Measurements from ENCODE around the gene PSEN1. TPM values are rescaled to one million over a fixed set of nuclear protein-coding genes. Genes with fewer than 3 reads are reported as not detected.

Gene PSEN1
- total RNA-seq, 1 experiment from 2014 or later: 26.9 TPM

DNA sequence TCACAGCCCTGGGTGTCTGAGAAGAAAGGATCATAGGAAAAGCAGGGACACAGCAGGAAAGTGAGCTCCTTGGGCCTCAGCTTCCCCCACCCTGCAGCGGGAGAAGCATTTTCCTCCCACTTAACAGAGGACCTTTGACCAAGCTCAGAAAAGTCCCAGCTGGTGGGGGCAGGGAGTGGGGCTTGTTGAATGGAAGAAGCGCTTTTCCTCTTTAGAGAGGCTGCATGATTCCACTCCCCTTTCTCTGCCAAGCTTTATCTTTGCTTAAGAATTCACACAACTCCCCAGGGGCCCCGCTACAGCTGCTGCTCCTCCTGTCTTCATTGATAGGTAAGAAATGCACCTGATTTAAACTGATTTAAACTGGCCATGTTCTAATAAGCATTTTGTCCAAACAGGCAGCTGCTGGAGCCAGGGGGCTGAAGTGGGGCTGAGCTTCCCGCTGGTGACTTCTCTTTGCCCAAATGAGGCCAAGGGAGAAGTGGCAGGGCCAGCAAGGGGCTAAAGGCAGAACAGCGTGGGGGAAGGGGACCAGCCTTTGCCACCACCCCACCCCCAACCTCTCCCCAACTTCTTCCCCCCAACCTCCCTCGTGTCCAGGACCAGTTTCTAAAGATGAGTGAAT is 99.3 kb downstream of the PSEN1 start:
- ATAC-seq (no peak), DNase-seq (ENCODE audit: low read depth, low spot score) (no peak)
- Histone ChIP-seq H4K20me1 (ENCODE audit: insufficient read depth) (no peaks in the 10 kb centered on the region), H3K4me1 (ENCODE audit: control insufficient read depth in 1 of 2, insufficient read depth in 2 of 2, low read length in 2 of 2) (peaks cover 9 to 18% of the 10 kb centered on the region in 2 experiments), H3K9me2 (ENCODE audit: insufficient read depth) (no peaks in the 10 kb centered on the region), H3K4me3 (replicated peaks in 1 of 2; ENCODE audit: low read depth in 1 of 2, low read length in 2 of 2) (no peak overlapping the region), H3K9ac (ENCODE audit: low read length) (no peak overlapping the region), H2AFZ (ENCODE audit: low read depth, low read length, poor library complexity, severe bottlenecking) (no peak overlapping the region), H3K27ac (ENCODE audit: low read depth, low read length) (no peak overlapping the region), H3K36me3 (ENCODE audit: control insufficient read depth in 1 of 2, insufficient read depth in 2 of 2, low read length in 2 of 2) (no peaks in the 10 kb centered on the region), H3K27me3 (ENCODE audit: insufficient read depth, low read length) (0 out of 2 replicates have a peak, but pooled peaks cover 14% of the 10 kb centered on the region), H3K9me3 (ENCODE audit: control insufficient read depth in 1 of 2, insufficient read depth in 1 of 2, low read depth in 1 of 2, low read length in 2 of 2) (no peaks in the 10 kb centered on the region), H3K79me2 (ENCODE audit: insufficient read depth, low read length) (no peaks in the 10 kb centered on the region), H3K4me2 (ENCODE audit: low read length) (no peak overlapping the region)
- ChIA-PET CTCF (no interaction called here), RAD21 (ENCODE audit: low non-redundant PET in 1 of 2, low total read pairs in 2 of 2, uncharacterized antibody in 2 of 2, unreplicated experiment in 2 of 2) (no interaction called here), POLR2A (no interaction called here)
- intact Hi-C loops (cut with micrococcal nuclease): no loop called here
- TF ChIP-seq RAD21 (IDR thresholded peaks at IDR 0.05; ENCODE audit: low read depth) (no peak), ZNF274 (IDR thresholded peaks at IDR 0.05; ENCODE audit: low read depth, low read length) (no peak), EGR1 (IDR thresholded peaks at IDR 0.05; ENCODE audit: low read depth) (no peak)
- TF ChIP-seq, protein P1, sequence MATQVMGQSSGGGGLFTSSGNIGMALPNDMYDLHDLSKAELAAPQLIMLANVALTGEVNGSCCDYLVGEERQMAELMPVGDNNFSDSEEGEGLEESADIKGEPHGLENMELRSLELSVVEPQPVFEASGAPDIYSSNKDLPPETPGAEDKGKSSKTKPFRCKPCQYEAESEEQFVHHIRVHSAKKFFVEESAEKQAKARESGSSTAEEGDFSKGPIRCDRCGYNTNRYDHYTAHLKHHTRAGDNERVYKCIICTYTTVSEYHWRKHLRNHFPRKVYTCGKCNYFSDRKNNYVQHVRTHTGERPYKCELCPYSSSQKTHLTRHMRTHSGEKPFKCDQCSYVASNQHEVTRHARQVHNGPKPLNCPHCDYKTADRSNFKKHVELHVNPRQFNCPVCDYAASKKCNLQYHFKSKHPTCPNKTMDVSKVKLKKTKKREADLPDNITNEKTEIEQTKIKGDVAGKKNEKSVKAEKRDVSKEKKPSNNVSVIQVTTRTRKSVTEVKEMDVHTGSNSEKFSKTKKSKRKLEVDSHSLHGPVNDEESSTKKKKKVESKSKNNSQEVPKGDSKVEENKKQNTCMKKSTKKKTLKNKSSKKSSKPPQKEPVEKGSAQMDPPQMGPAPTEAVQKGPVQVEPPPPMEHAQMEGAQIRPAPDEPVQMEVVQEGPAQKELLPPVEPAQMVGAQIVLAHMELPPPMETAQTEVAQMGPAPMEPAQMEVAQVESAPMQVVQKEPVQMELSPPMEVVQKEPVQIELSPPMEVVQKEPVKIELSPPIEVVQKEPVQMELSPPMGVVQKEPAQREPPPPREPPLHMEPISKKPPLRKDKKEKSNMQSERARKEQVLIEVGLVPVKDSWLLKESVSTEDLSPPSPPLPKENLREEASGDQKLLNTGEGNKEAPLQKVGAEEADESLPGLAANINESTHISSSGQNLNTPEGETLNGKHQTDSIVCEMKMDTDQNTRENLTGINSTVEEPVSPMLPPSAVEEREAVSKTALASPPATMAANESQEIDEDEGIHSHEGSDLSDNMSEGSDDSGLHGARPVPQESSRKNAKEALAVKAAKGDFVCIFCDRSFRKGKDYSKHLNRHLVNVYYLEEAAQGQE (IDR thresholded peaks at IDR 0.05; ENCODE audit: low read depth): no peak
- no TSS peak for BruUV-seq (replicated peaks)

DNA sequence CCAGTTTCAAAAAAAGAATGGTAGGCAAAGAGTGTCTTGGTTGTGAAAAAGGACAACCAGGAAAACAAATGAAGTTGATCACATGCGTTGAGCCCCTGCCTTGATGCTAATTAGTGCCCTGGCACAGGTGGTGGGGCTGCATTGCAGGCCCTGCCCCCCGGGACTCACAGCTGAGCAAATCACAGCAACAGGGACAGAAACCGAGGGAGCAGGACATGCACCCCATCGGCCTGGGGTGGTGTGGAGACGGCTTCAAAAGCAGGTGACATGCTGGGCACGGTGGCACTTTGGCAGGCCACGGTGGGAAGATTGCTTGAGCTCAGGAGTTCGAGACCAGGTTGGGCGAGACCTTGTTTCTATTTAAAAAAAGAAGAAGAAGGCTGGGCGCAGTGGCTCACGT is 99.8 kb downstream of the PSEN1 start:
- ChIA-PET RAD21 (ENCODE audit: low non-redundant PET in 1 of 2, low total read pairs in 2 of 2, uncharacterized antibody in 2 of 2, unreplicated experiment in 2 of 2) (no interaction called here), CTCF (no interaction called here), POLR2A (no interaction called here)
- H3K9me2 ChIP-seq (ENCODE audit: insufficient read depth): no peaks in the 10 kb centered on the region
- no peak overlapping the region for H3K4me3 ChIP-seq (replicated peaks in 1 of 2; ENCODE audit: low read depth in 1 of 2, low read length in 2 of 2)
- ATAC-seq (no peak), DNase-seq (ENCODE audit: low read depth, low spot score) (no peak)
- no peaks in the 10 kb centered on the region for H4K20me1 ChIP-seq (ENCODE audit: insufficient read depth)
- BruUV-seq (replicated peaks): no TSS peak
- no peaks in the 10 kb centered on the region for H3K9me3 ChIP-seq (ENCODE audit: control insufficient read depth in 1 of 2, insufficient read depth in 1 of 2, low read depth in 1 of 2, low read length in 2 of 2)
- no peak overlapping the region for H3K27ac ChIP-seq (ENCODE audit: low read depth, low read length)
- H2AFZ ChIP-seq (ENCODE audit: low read depth, low read length, poor library complexity, severe bottlenecking): no peak overlapping the region
- H3K4me1 ChIP-seq (ENCODE audit: control insufficient read depth in 1 of 2, insufficient read depth in 2 of 2, low read length in 2 of 2): peaks cover 9 to 18% of the 10 kb centered on the region in 2 experiments
- H3K36me3 ChIP-seq (ENCODE audit: control insufficient read depth in 1 of 2, insufficient read depth in 2 of 2, low read length in 2 of 2): no peaks in the 10 kb centered on the region
- H3K4me2 ChIP-seq (ENCODE audit: low read length): no peak overlapping the region
- intact Hi-C loops (cut with micrococcal nuclease): no loop called here
- H3K9ac ChIP-seq (ENCODE audit: low read length): no peak overlapping the region
- H3K27me3 ChIP-seq (ENCODE audit: insufficient read depth, low read length): 0 out of 2 replicates have a peak, but pooled peaks cover 14% of the 10 kb centered on the region
- TF ChIP-seq SIN3A (IDR thresholded peaks at IDR 0.05; ENCODE audit: low read depth): no peak
- TF ChIP-seq, protein P2, sequence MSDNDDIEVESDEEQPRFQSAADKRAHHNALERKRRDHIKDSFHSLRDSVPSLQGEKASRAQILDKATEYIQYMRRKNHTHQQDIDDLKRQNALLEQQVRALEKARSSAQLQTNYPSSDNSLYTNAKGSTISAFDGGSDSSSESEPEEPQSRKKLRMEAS (IDR thresholded peaks at IDR 0.05): no peak
- TF ChIP-seq, protein P3, sequence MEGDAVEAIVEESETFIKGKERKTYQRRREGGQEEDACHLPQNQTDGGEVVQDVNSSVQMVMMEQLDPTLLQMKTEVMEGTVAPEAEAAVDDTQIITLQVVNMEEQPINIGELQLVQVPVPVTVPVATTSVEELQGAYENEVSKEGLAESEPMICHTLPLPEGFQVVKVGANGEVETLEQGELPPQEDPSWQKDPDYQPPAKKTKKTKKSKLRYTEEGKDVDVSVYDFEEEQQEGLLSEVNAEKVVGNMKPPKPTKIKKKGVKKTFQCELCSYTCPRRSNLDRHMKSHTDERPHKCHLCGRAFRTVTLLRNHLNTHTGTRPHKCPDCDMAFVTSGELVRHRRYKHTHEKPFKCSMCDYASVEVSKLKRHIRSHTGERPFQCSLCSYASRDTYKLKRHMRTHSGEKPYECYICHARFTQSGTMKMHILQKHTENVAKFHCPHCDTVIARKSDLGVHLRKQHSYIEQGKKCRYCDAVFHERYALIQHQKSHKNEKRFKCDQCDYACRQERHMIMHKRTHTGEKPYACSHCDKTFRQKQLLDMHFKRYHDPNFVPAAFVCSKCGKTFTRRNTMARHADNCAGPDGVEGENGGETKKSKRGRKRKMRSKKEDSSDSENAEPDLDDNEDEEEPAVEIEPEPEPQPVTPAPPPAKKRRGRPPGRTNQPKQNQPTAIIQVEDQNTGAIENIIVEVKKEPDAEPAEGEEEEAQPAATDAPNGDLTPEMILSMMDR (IDR thresholded peaks at IDR 0.05 in 2 of 3, conservative IDR thresholded peaks at IDR 0.05 in 1 of 3; ENCODE audit: borderline replicate concordance in 1 of 3, insufficient read depth in 1 of 3, low read depth in 2 of 3, low read length in 2 of 3): no peak
- no peak for TF ChIP-seq YY1 (IDR thresholded peaks at IDR 0.05; ENCODE audit: extremely low read depth, insufficient replicate concordance, low read depth, low read length)
- no peak for TF ChIP-seq CEBPB (IDR thresholded peaks at IDR 0.05; ENCODE audit: low read depth)
- no peak for TF ChIP-seq POLR2AphosphoS5 (IDR thresholded peaks at IDR 0.05; ENCODE audit: low read depth, low read length)
- TF ChIP-seq ZFX (IDR thresholded peaks at IDR 0.05): no peak
- no peak for TF ChIP-seq JUND (IDR thresholded peaks at IDR 0.05)
- TF ChIP-seq RAD21 (IDR thresholded peaks at IDR 0.05; ENCODE audit: low read depth): no peak
- no peak for TF ChIP-seq EZH2phosphoT487 (IDR thresholded peaks at IDR 0.05; ENCODE audit: borderline replicate concordance)
- TF ChIP-seq POLR2A (IDR thresholded peaks at IDR 0.05; ENCODE audit: borderline replicate concordance, extremely low read depth, insufficient read depth, insufficient read length): no peak
- TF ChIP-seq, protein P4, sequence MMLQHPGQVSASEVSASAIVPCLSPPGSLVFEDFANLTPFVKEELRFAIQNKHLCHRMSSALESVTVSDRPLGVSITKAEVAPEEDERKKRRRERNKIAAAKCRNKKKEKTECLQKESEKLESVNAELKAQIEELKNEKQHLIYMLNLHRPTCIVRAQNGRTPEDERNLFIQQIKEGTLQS (IDR thresholded peaks at IDR 0.05): no peak
- no peak for TF ChIP-seq TCF7L2 (IDR thresholded peaks at IDR 0.05; ENCODE audit: borderline replicate concordance, extremely low read depth, insufficient read depth, insufficient read length)
- H3K79me2 ChIP-seq (ENCODE audit: insufficient read depth, low read length): no peaks in the 10 kb centered on the region

All from HCT116 (cell line).